Activated CD4-positive, alpha-beta T cell treated with anti-CD3 and anti-CD28 coated beads for 1 hour (primary cell): ENCODE measurements around the gene MRPL12.
"Not testable (repeated sequence)": the region's sequence is repeated elsewhere in the genome, so short reads cannot be mapped to it uniquely, and the experiment has no call there.

Experiments
- DNase-seq: peaks from one replicate; pipeline ENCODE4 v3.0.0-alpha.2; 2020

Gene MRPL12

GRCh38 chr17:81702934-81703746, at the start of gene MRPL12:
Gene MRPL12 (plus strand): TSS chr17:81703367. CDS start chr17:81703502, 135 bp downstream.
- peak; percentile 78 for DNase-seq

GRCh38 chr17:81655378-81656117, 47.6 kb upstream of the MRPL12 start:
- no peak for DNase-seq

GRCh38 chr17:81656118-81656743, 46.9 kb upstream of the MRPL12 start, which contains the start of gene PDE6G:
Gene PDE6G (minus strand): TSS chr17:81656542. CDS start chr17:81653305, 3,237 bp downstream.
- no peak for DNase-seq

GRCh38 chr17:81656835-81657234, 46.3 kb upstream of the MRPL12 start:
- DNase-seq = no peak

GRCh38 chr17:81659038-81659437, 44.1 kb upstream of the MRPL12 start:
- no peak for DNase-seq

GRCh38 chr17:81660441-81660840, 42.7 kb upstream of the MRPL12 start:
- no peak for DNase-seq

- no peak for DNase-seq
Observed at GRCh38 chr17:81662002-81662401, 41.2 kb upstream of the MRPL12 start.

- no peak for DNase-seq
Observed at GRCh38 chr17:81664051-81664470, 39.1 kb upstream of the MRPL12 start.

- no peak for DNase-seq
Observed at GRCh38 chr17:81665205-81666091, 37.7 kb upstream of the MRPL12 start.

- no peak for DNase-seq
Observed at GRCh38 chr17:81666092-81666341, 37.1 kb upstream of the MRPL12 start.

- peak; percentile 83 for DNase-seq
Observed at GRCh38 chr17:81666342-81667191, 36.6 kb upstream of the MRPL12 start, which contains the start of the genes CCDC137 and OXLD1. Gene CCDC137 (plus strand): TSS chr17:81666737. CDS start chr17:81666767, 30 bp downstream. Gene OXLD1 (minus strand): TSS chr17:81666605. CDS start chr17:81666577, 28 bp downstream.

GRCh38 chr17:81667754-81668153, 35.4 kb upstream of the MRPL12 start:
- no peak for DNase-seq

GRCh38 chr17:81672504-81672903, 30.7 kb upstream of the MRPL12 start:
- DNase-seq = no peak

- DNase-seq = no peak
Observed at GRCh38 chr17:81672954-81673353, 30.2 kb upstream of the MRPL12 start.

- no peak for DNase-seq
Observed at GRCh38 chr17:81673561-81674258, 29.5 kb upstream of the MRPL12 start.

GRCh38 chr17:81675515-81676221, 27.5 kb upstream of the MRPL12 start:
- DNase-seq = not testable (repeated sequence)

- no peak for DNase-seq
Observed at GRCh38 chr17:81676906-81677305, 26.3 kb upstream of the MRPL12 start.

GRCh38 chr17:81680150-81680549, 23.0 kb upstream of the MRPL12 start:
- no peak for DNase-seq

GRCh38 chr17:81681672-81682071, 21.5 kb upstream of the MRPL12 start:
- no peak for DNase-seq

- no peak for DNase-seq
Observed at GRCh38 chr17:81682565-81683207, 20.5 kb upstream of the MRPL12 start.
